T-helper 17 cell (primary cell): ENCODE results near the gene PRR14. TPM values are rescaled to one million over a fixed set of nuclear protein-coding genes. Genes with fewer than 3 reads are reported as not detected.

Source experiments
- ATAC-seq: fragments of 150-1000 bp; cut with Tn5 transposase; 2 replicates; pipeline ENCODE4 v1.10.0; 2021; ENCODE audit warnings: mild to moderate bottlenecking, moderate library complexity
- DNase-seq, 3 donors: peaks; one replicate each; pipeline versions ENCODE4 v3.0.0 to v3.0.0-alpha.2; 2020 to 2021
- H3K9me3 ChIP-seq: one replicate; pipeline ENCODE4 v1.7.0; 2013; ENCODE audit warnings: low read length, mild to moderate bottlenecking; ENCODE audit not compliant: control insufficient read depth, poor library complexity, severe bottlenecking
- H3K27ac Mint-ChIP-seq: one replicate; pipeline ENCODE4 v1.8.0; 2022; ENCODE audit warnings: mild to moderate bottlenecking, moderate library complexity, mixed read lengths
- H3K27me3 Mint-ChIP-seq: one replicate; pipeline ENCODE4 v1.8.0; 2022; ENCODE audit warnings: mixed read lengths
- H3K36me3 Mint-ChIP-seq: one replicate; pipeline ENCODE4 v1.8.0; 2022; ENCODE audit warnings: low read depth, mixed read lengths
- H3K4me1 Mint-ChIP-seq: one replicate; pipeline ENCODE4 v1.8.0; 2022; ENCODE audit warnings: mild to moderate bottlenecking, mixed read lengths
- H3K4me3 Mint-ChIP-seq: one replicate; pipeline ENCODE4 v1.8.0; 2022; ENCODE audit warnings: mild to moderate bottlenecking, moderate library complexity, mixed read lengths
- total RNA-seq, 4 donors: library from RNA in 2 of 4; stranded (reverse) in 2 of 4; gene quantifications; one replicate each; pipeline ENCODE4 v1.2.3 and lab custom pipeline; 2022 to 2026

Gene PRR14
- total RNA-seq, 2 donors from 2014 or later, result 74.1 to 89.1 TPM

DNA sequence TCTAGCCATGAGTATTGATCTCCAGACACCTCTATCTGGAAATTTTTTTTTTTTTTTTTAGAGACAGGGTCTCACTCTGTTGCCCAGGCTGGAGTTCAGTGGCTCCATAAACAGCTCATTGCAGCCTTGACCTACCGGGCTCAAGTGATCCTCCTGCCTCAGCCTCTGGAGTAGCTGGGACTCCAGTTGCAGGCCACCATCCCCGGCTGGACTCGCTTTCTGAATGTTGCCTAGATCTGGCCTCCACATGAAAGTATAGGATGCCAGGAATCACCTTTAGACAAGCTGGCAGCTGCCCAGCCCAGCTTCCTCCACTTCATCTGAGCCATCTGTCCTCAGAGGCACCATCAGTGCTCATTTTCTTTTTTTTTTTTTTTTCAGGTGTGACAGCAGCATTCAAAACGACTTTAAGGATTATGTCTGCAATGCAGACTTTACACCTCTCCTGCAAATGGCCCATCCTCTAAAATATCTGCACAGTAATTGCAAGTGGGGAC, 6.4 kb upstream of the PRR14 start:
- ATAC-seq (no peak), DNase-seq (no peak)
- no peaks in the 10 kb centered on the region for H3K27me3 Mint-ChIP-seq
- H3K9me3 ChIP-seq, result no peaks in the 10 kb centered on the region
- no peak overlapping the region for H3K4me3 Mint-ChIP-seq
- H3K4me1 Mint-ChIP-seq, result no peaks in the 10 kb centered on the region
- no peaks in the 10 kb centered on the region for H3K36me3 Mint-ChIP-seq
- peak overlapping the region; percentile 57 for H3K27ac Mint-ChIP-seq

DNA sequence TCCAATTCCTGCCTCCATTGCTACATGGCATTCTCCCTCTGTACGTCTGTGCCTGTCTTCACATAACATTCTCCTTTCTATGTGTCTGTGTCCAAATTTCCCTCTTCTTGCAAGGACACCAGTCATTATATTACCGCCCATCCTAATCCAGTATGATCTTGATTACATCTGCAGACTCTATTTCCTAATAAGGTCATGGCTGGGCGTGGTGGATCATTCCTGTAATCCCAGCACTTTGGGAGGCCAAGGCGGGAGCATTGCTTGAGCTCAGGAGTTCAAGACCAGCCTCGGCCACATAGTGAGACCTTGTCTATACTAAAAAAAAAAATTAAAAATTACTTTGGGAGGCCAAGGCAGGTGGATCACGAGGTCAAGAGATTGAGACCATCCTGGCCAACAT, 5.0 kb upstream of the PRR14 start:
- no peak overlapping the region for H3K27ac Mint-ChIP-seq

DNA sequence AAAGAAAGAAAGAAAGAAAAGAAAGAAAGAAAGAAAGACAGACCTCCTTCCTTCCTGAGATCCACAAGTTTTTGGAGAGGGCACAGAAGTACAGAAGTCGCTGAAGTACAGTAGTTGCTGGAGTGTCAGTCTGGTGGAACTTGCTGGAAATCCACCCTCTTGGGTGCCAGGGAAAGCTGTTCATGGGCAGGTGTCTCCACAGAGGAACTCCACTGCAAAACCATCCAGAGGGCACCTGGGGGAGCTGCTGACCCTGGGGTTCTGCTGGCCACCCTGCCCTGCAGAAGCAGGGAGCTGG, 3.5 kb upstream of the PRR14 start:
- peaks cover 17% of the 10 kb centered on the region for H3K4me1 Mint-ChIP-seq
- H3K27ac Mint-ChIP-seq, result no peak overlapping the region
- ATAC-seq (no peak), DNase-seq (no peak)
- no peak overlapping the region for H3K4me3 Mint-ChIP-seq
- H3K36me3 Mint-ChIP-seq, result peaks cover 3% of the 10 kb centered on the region
- H3K9me3 ChIP-seq, result no peaks in the 10 kb centered on the region
- H3K27me3 Mint-ChIP-seq, result no peaks in the 10 kb centered on the region

More for the DNA sequence above, 5.0 kb upstream of the PRR14 start:
- Mint-ChIP-seq H3K27me3 (no peaks in the 10 kb centered on the region), H3K4me3 (no peak overlapping the region), H3K4me1 (peaks cover 8% of the 10 kb centered on the region), H3K36me3 (peaks cover 3% of the 10 kb centered on the region)
- H3K9me3 ChIP-seq, result no peaks in the 10 kb centered on the region
- no peak for DNase-seq
- no peak for ATAC-seq

DNA sequence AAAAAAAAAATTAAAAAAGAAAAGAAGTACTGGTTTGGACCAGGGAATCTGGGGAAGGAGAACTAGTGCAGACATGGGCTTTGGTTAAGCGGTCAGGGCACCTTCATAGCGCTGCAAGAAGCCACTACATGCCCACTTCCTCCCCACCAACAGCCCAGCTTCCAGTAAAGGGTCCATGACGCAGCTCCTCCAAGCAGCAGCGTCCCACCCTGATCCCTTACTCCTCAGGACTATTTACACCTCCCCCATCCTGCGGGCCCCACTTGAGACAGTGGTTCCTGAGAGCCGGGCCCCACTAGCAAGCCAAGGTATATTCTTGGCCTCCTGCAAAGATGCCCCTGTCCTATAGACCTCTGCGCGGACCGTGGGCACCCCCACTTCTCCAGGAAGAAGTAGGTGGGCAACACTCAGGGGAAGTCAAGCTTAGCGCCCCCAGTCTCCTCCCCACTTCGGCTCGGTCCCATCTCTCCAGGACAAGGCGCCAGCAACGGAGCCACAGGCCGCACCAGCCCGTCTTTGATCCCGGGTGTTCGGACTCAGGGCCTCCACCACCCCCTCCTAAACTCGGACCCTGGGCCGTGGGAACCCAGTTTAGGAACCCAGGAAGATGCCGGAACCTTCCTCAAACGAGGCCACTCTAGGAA, 913 bp upstream of the PRR14 start:
- Mint-ChIP-seq H3K4me1 (peaks cover 25% of the 10 kb centered on the region), H3K27me3 (no peaks in the 10 kb centered on the region), H3K4me3 (peak overlapping the region; percentile 100), H3K36me3 (peaks cover 4% of the 10 kb centered on the region), H3K27ac (peak overlapping the region; percentile 98)
- no peaks in the 10 kb centered on the region for H3K9me3 ChIP-seq
- DNase-seq, result no peak
- no peak for ATAC-seq

DNA sequence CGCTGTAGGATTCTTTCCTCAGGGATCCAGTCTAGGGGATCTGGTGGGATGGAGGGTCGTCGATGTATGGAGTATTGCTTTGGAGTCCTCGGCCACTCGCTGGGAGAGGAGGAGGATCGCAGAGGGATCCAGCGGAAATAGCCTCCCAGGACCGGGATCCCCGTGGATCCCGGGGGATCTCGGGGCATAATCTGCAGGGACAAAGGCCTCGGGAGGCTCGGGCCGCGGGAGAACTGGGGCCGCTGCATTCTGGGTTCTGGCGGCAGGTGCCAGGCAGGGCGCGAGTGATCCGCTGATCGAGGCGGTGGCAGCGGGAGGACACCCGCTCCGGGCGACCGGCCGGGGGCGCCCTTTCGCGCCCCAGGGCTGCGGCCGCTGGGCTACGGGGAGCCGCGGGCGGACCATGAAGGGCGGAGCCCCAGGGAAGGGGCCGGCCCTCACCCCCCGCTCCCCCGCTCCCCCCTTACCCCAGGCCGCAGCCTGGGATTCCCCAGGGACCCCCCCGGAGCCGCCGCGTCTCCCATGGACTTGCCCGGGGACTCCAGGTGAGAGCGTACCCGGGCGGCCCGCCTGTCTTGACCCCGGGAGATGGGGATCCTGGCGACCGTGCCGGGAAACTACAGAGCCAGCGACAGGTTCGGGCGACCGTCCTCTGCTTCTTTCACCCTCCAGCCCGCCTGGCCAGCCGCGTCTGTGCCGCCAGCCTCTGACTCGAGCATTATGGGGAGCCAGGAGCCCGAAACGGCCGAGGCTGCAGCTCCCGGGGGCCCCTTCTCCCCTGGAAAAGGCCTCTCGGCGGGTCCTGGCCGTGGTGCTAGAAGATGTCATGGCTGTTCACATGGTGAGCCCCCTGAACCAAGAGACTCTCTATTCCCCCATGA, 604 bp downstream of the PRR14 start:
- Mint-ChIP-seq H3K4me3 (peak overlapping the region; percentile 100), H3K4me1 (peaks cover 27% of the 10 kb centered on the region), H3K36me3 (peaks cover 7% of the 10 kb centered on the region), H3K27me3 (no peaks in the 10 kb centered on the region), H3K27ac (peak overlapping the region; percentile 98)
- H3K9me3 ChIP-seq, result no peaks in the 10 kb centered on the region
- ATAC-seq, result peak; percentile 69
- DNase-seq, result peak; percentile 64 to 82 (median 78)

DNA sequence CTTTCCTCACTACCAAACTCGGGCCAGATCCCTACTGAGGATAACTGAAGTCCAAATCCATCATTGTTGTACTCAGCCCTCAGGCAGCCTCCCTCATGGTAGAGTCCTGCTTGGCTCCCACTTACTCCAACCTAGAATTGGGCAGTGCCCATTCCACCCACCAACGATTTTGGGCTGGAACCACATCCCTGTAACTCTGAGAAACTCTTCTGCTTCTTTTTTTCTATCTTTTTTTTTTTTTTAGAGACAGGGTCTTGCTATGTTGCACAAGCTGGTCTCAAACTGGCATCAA, 1.2 kb downstream of the PRR14 start:
- H3K9me3 ChIP-seq, result no peaks in the 10 kb centered on the region
- Mint-ChIP-seq H3K27me3 (no peaks in the 10 kb centered on the region), H3K4me3 (peak overlapping the region; percentile 100), H3K27ac (peak overlapping the region; percentile 98), H3K4me1 (peaks cover 29% of the 10 kb centered on the region), H3K36me3 (peaks cover 7% of the 10 kb centered on the region)
- DNase-seq (no peak), ATAC-seq (no peak)

DNA sequence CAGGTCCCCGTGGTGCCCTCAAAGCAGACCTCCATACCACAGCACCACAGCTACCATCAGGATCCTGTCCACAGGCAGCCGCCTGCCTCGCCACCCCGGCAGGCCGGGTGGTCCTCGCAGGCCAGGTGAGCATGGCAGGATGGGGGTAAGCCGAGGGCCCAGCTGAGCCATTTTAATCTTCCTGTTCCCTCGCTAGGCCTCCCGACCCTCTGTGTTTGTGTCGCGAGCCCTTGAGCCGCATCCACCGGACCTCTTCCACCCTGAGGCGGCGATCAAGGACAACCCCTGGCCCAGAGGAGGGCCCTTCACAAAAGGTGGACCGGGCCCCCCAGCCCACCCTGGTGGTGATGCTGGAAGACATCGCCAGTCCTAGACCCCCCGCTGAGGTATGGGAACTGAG, 2.0 kb downstream of the PRR14 start:
- no peaks in the 10 kb centered on the region for H3K27me3 Mint-ChIP-seq
- peak overlapping the region; percentile 100 for H3K4me3 Mint-ChIP-seq
- peak overlapping the region; percentile 98 for H3K27ac Mint-ChIP-seq
- H3K4me1 Mint-ChIP-seq, result peaks cover 36% of the 10 kb centered on the region
- DNase-seq, result no peak
- no peak for ATAC-seq
- peaks cover 7% of the 10 kb centered on the region for H3K36me3 Mint-ChIP-seq
- H3K9me3 ChIP-seq, result no peaks in the 10 kb centered on the region

DNA sequence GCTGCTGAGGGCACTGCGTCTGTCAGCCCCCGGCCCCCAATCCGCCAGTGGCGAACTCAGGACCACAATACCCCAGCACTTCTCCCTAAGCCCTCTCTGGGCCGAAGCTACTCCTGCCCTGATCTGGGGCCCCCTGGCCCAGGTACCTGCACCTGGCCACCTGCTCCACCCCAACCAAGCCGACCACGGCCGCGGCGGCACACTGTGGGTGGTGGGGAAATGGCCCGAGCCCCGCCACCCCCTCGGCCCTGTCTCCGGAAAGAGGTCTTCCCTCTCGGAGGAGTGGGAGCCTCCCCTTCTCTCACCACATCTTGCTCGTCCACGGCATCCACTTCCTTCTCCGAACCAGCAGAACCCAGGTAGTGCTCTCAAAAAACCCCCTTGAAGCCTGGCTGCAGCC, 4.1 kb downstream of the PRR14 start:
- ATAC-seq (no peak), DNase-seq (no peak)
- no peaks in the 10 kb centered on the region for H3K27me3 Mint-ChIP-seq
- H3K4me3 Mint-ChIP-seq, result no peak overlapping the region
- H3K36me3 Mint-ChIP-seq, result peaks cover 7% of the 10 kb centered on the region
- H3K27ac Mint-ChIP-seq, result no peak overlapping the region
- no peaks in the 10 kb centered on the region for H3K9me3 ChIP-seq
- H3K4me1 Mint-ChIP-seq, result peaks cover 43% of the 10 kb centered on the region

DNA sequence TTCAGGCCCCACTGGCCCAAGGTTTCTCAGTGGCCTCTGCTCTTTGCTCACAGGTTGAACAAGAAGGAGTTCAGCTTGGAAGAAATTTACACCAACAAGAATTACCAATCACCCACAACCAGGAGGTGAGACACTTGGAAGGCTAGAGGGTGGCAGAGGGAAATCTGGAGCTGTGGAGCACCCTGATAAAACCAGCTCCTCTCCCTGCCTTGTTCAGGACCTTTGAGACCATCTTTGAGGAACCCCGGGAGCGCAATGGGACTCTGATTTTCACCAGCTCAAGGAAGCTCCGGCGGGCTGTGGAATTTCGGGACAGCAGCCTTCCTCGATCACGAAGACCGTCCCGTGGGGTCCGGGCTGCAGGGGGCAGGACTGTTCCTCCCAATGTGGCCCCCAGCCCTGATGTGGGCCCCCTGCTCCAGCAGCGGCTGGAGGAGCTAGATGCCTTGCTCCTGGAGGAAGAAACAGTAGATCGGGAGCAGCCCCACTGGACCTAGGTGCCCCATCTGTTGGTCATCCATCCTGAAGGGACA, 5.1 kb downstream of the PRR14 start:
- Mint-ChIP-seq H3K36me3 (peaks cover 8% of the 10 kb centered on the region), H3K4me1 (peaks cover 39% of the 10 kb centered on the region), H3K27ac (peak overlapping the region; percentile 14), H3K27me3 (no peaks in the 10 kb centered on the region), H3K4me3 (no peak overlapping the region)
- DNase-seq (no peak), ATAC-seq (no peak)
- no peaks in the 10 kb centered on the region for H3K9me3 ChIP-seq

DNA sequence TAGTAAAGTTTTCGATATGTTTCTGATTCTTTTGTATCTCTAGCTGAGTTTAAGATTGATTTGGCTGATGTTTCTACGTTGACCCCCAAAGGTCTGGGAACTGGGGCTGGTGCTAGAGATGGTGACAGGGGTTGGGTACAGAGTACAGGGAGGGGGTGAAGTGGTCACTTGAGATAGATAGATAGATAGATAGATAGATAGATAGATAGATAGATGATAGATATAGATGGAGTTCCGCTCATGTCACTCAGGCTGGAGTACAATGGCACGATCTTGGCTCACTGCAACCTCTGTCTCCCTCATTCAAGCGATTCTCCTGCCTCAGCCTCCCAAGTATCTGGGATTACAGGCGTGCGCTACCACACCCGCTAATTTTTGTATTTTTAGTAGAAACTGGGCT, 5.6 kb downstream of the PRR14 start:
- Mint-ChIP-seq H3K4me3 (peak overlapping the region; percentile 45), H3K27me3 (no peaks in the 10 kb centered on the region), H3K27ac (peak overlapping the region; percentile 99), H3K36me3 (peaks cover 8% of the 10 kb centered on the region), H3K4me1 (peaks cover 41% of the 10 kb centered on the region)
- DNase-seq (no peak), ATAC-seq (no peak)
- H3K9me3 ChIP-seq, result no peaks in the 10 kb centered on the region

DNA sequence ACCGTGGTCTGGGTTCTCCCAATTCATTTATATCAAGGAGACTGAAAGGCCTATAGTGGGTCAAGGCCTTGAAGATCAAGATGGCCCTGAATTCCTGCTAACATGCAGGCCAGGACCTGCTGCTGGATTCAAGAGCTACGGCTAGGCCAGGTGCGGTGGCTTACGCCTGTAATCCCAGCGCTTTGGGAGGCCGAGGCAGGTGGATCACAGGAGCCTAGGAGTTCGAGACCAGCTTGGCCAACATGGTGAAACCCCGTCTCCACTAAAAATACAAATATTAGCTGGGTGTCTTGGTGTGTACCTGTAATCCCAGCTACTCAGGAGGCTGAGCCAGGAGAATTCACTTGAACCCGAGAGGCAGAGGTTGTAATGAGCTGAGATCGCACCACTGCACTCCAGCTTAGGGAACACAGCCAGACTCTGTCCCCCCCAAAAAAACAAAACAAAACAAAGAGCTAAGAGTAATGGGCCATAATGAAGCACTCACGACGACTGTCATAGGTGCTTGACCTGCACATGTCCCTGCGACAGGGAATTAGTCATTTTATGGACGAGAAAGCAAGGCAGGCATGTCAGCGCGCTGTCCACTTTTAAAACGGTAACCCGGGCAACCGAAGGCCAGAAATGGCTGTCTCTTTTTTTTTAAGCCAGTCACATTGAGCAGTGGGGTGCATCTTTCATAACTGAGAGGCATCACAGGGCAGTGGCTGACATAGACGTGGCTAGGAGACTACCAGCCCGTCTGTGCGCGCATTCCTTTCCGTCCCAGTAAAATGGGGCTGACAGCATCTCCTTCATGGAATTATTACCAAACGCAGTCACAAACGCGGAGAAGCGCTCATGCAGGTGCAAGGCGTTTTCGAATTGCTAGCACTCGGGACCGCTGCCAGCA, 6.5 kb downstream of the PRR14 start:
- Mint-ChIP-seq H3K4me3 (peak overlapping the region; percentile 93), H3K36me3 (peaks cover 8% of the 10 kb centered on the region), H3K27me3 (no peaks in the 10 kb centered on the region), H3K27ac (peak overlapping the region; percentile 99), H3K4me1 (peaks cover 43% of the 10 kb centered on the region)
- DNase-seq, result no peak
- ATAC-seq, result no peak
- no peaks in the 10 kb centered on the region for H3K9me3 ChIP-seq

DNA sequence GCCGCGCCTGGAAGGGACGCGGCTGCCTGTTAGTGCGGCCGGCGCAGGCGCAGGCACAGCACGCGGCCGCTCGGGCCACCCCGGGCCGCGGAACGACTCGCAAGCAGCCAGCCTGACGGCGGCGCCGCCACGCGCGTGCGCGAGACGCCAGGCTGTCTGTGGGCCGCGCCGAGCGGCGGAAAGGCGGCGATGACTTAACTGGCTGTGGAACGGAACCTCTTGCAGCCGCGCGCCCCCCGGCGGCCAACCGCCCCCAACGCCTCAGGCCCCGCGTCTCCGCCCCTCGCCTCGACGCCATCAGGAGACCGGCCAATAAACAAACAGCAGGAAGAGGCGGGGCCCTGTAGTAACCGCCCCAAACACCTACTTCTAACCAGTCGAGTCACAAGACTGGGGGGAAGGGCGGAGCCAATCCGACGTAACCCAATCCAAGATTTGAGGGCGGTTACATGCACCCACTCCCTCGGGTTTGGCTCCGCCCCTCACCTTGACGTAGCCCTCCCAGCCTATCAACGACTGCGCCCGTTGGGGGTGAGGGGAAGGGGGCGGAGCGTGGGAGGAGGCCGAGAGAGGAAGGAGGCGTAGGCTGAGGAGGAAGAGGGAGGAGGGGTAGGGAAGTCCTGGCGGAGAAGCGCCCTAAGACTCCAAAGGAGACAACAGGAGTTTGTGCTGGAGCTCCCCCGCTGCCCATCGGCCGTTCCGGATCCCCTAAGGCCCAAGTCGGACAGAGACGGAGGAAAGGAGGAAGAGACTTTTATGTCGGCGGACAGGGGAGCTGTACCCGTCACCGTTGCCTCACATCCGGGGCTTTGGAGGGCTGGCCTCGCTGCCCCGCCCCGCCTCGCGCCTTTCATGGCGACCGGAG, 7.3 kb downstream of the PRR14 start, which contains the start of gene FBRS:
Gene FBRS, plus strand, starts transcription at position 566 of the 865 bp plus-strand sequence. CDS start 1,088 bp downstream, outside the sequence.
- peaks cover 41% of the 10 kb centered on the region for H3K4me1 Mint-ChIP-seq
- no peaks in the 10 kb centered on the region for H3K9me3 ChIP-seq
- peak; percentile 99 to 100 (median 99) for DNase-seq
- H3K4me3 Mint-ChIP-seq, result peak within 1 kb of the TSS; percentile 93
- H3K27me3 Mint-ChIP-seq, result no peaks in the 10 kb centered on the region
- peaks cover 10% of the 10 kb centered on the region for H3K36me3 Mint-ChIP-seq
- peak within 1 kb of the TSS; percentile 99 for H3K27ac Mint-ChIP-seq
- peak; percentile 76 for ATAC-seq
